Activated T-cell treated with anti-CD3 and anti-CD28 coated beads, Interleukin-2, amount 50 U/mL, for 4 hours (primary cell): ENCODE measurements around the gene KLRD1. TPM values are rescaled to one million over a fixed set of nuclear protein-coding genes. Genes with fewer than 3 reads are reported as not detected.
A peak's percentile ranks its signal among the peaks of the same experiment; 100 is the strongest.

Experiments
- ATAC-seq, 2 donors: fragments of 200-7000 bp; cut with Tn5 transposase; one replicate each; pipeline ENCODE4 v1.10.0; 2021
- DNase-seq: peaks from one replicate; pipeline ENCODE4 v3.0.0-alpha.2; 2020
- H3K27me3 Mint-ChIP-seq: one replicate; pipeline ENCODE4 v1.8.0; 2021; ENCODE audit warnings: low read depth, mixed read lengths
- H3K36me3 Mint-ChIP-seq: one replicate; pipeline ENCODE4 v1.8.0; 2022; ENCODE audit warnings: mixed read lengths; ENCODE audit not compliant: insufficient read depth
- H3K4me1 Mint-ChIP-seq: one replicate; pipeline ENCODE4 v1.8.0; 2021; ENCODE audit warnings: low read depth, mixed read lengths
- H3K4me3 Mint-ChIP-seq: one replicate; pipeline ENCODE4 v1.8.0; 2021; ENCODE audit warnings: mild to moderate bottlenecking, moderate library complexity, mixed read lengths
- H3K9me3 Mint-ChIP-seq: one replicate; pipeline ENCODE4 v1.8.0; 2021; ENCODE audit warnings: mixed read lengths
- total RNA-seq, 3 donors: library from RNA; stranded (reverse); gene quantifications; one replicate each; pipeline ENCODE4 v1.2.1, GENCODE V29; 2021

Gene KLRD1
- total RNA-seq = 10 to 100 TPM in 1 of 3 donors, 1 to 10 TPM in 2; 6.9 to 17.7 (median 7.2) TPM

GRCh38 chr12:10307630-10308029 lies at the start of gene KLRD1:
Gene KLRD1, plus strand, starts transcription at chr12:10307870. Its CDS starts 208 bp downstream, at chr12:10308078.
- no peaks in the 10 kb centered on the region for H3K36me3 Mint-ChIP-seq
- DNase-seq = no peak
- peaks cover 31% of the 10 kb centered on the region for H3K4me1 Mint-ChIP-seq
- H3K4me3 Mint-ChIP-seq = peak within 1 kb of the TSS; percentile 81
- no peaks in the 10 kb centered on the region for H3K9me3 Mint-ChIP-seq
- ATAC-seq = no peak
- peaks cover 2% of the 10 kb centered on the region for H3K27me3 Mint-ChIP-seq

- Mint-ChIP-seq H3K36me3 (no peaks in the 10 kb centered on the region), H3K9me3 (peaks cover 4% of the 10 kb centered on the region), H3K27me3 (peaks cover 6% of the 10 kb centered on the region), H3K4me1 (no peaks in the 10 kb centered on the region), H3K4me3 (no peak overlapping the region)
- ATAC-seq = no peak
- no peak for DNase-seq
Measured at GRCh38 chr12:10260927-10261326, 46.7 kb upstream of the KLRD1 start.

DNA sequence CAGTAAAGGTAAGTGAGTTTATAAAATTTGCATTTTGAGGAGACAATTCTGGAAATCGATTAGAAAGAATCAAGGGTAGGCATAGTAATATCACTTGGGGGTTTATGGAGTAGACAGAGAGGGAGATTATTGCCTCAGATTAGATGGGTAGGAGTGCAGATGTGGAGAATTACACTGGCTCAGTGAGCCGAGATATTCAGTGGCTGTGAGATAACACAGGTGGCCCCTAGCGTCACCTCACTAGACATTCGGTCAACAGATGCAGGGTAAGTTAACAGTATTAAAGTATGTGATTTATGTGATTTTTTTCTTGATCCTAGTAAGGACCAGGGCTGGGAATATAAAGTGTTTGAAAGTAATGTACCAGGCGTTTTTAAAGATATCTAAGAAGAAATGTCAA lies 39.6 kb upstream of the KLRD1 start:
- Mint-ChIP-seq H3K4me1 (no peaks in the 10 kb centered on the region), H3K36me3 (no peaks in the 10 kb centered on the region), H3K4me3 (no peak overlapping the region), H3K27me3 (peaks cover 2% of the 10 kb centered on the region), H3K9me3 (no peaks in the 10 kb centered on the region)
- DNase-seq = no peak
- no peak for ATAC-seq

DNA sequence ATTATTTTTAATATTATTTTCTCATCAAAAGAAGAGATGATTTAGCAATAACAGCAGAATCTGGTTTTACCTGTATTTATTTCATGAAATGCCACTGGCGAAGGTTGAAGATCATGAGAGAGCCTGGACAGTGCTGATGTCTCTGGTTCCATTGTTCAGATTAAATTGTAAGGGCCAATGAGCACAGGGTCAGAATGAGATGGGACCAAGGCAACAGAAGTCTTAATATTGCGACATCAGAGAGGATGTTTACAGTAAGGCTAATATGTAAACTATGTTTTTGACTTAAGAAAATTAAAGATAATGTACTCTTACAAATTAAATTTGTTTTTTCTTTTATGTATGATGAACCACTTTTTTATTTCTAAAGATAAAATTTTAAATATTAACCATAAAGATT lies 35.2 kb upstream of the KLRD1 start:
- no peaks in the 10 kb centered on the region for H3K36me3 Mint-ChIP-seq
- DNase-seq (no peak), ATAC-seq (no peak)
- no peak overlapping the region for H3K4me3 Mint-ChIP-seq
- H3K27me3 Mint-ChIP-seq = peaks cover 2% of the 10 kb centered on the region
- peaks cover 1% of the 10 kb centered on the region for H3K4me1 Mint-ChIP-seq
- peaks cover 4% of the 10 kb centered on the region for H3K9me3 Mint-ChIP-seq

DNA sequence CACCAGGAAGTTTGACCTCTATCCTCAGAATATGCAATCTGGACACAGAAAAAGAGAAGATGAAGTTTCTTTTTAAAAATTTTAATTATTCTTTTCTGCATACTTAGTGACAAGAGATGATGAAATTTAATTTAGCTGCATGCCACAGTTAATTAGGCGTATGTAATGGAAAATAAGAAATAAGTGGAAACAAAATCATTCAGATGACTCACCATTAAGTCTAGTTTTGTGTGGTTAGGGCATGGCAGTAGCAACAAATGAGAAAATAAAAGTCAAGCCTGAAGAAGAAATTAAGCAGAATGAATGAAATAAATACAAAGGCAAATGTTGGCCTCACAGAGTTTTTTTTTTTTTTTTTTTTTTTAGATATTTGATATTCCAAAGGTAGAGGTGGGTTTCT lies 30.9 kb upstream of the KLRD1 start:
- H3K36me3 Mint-ChIP-seq = no peaks in the 10 kb centered on the region
- peaks cover 8% of the 10 kb centered on the region for H3K4me1 Mint-ChIP-seq
- DNase-seq (no peak), ATAC-seq (peak in 1 of 2 donors; percentile 27)
- H3K4me3 Mint-ChIP-seq = no peak overlapping the region
- peaks cover 4% of the 10 kb centered on the region for H3K9me3 Mint-ChIP-seq
- peaks cover 16% of the 10 kb centered on the region for H3K27me3 Mint-ChIP-seq

DNA sequence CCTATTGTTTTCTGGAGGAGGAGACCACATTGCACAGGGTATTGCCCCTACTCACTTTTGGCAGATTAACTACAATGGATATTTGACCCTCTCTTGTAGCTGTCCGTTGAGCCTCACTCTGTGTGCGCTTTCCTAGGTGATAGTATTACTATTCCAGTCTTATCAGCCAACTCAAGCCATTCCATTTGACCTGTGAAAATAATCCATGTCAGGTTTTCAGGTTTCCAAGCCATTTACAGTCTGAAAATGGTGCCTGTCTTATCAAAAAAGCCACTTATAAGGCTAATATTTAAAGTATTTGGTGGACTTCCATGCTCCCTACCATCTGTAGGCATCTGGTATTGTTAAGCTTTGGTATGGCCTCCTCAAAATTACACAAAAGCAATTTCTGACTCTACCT lies 29.6 kb upstream of the KLRD1 start:
- peaks cover 4% of the 10 kb centered on the region for H3K9me3 Mint-ChIP-seq
- H3K27me3 Mint-ChIP-seq = peaks cover 16% of the 10 kb centered on the region
- H3K4me1 Mint-ChIP-seq = peaks cover 8% of the 10 kb centered on the region
- H3K4me3 Mint-ChIP-seq = no peak overlapping the region
- DNase-seq (no peak), ATAC-seq (no peak)
- H3K36me3 Mint-ChIP-seq = no peaks in the 10 kb centered on the region

DNA sequence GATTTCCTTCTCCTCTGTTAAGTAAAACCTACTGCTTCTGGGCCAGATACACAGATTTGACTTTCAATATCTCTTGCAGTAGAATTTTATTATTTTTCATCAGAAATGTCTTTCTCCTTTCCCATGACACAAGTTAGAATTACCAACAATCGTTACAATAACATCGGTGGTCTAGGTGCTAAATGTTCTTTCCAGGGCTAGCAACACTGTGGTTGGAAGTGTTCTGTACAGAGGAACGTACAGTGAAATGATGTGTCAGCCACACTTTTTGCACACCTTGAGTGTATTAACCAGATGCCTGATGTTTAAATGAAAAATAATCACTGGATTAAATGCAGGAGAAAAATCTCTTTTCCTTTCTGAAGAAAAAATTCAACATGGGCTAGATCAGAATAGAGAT lies 27.7 kb upstream of the KLRD1 start:
- Mint-ChIP-seq H3K4me1 (peaks cover 8% of the 10 kb centered on the region), H3K9me3 (peaks cover 3% of the 10 kb centered on the region), H3K4me3 (no peak overlapping the region), H3K27me3 (peaks cover 16% of the 10 kb centered on the region), H3K36me3 (no peaks in the 10 kb centered on the region)
- ATAC-seq (no peak), DNase-seq (no peak)

DNA sequence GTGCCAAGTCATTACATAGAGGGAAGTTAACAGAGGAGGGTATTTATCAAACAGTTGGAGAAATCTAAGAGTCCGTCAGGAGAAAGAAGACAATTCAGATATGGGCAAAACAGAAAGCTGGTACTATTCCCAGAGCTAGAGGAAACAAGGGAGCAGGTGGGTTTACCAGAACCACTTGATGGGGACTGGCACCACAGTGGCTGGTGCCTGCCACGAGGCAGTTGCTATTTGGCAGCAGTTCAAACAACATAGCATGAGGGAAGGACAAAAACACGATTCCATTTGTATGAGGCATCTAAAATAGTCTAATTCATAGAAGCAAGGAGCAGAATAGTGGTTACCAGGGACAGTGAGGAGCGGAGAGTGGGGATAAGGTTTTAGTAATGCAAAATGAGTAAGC lies 24.6 kb upstream of the KLRD1 start:
- H3K36me3 Mint-ChIP-seq = no peaks in the 10 kb centered on the region
- no peaks in the 10 kb centered on the region for H3K9me3 Mint-ChIP-seq
- H3K27me3 Mint-ChIP-seq = peaks cover 19% of the 10 kb centered on the region
- ATAC-seq = no peak
- no peak overlapping the region for H3K4me3 Mint-ChIP-seq
- H3K4me1 Mint-ChIP-seq = peaks cover 15% of the 10 kb centered on the region
- no peak for DNase-seq

DNA sequence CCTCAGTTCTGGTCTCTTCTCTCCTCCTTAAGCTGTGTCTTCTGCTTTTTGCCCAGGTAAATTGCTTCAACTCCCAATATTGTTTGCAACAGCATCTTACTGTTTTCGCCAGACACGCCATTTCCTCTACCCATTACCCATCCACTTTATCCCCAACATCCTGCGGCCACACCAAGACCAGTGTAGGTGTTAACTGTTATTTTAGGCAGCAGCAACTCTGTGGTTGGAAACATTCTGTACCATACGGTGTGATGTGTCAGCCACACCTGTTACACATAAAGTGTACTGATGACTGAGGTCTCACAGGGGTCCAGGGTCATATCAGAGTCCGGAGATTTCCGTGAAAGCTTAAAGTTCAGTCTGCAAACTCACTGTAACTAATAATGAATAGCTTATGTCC lies 21.8 kb upstream of the KLRD1 start:
- no peak for DNase-seq
- no peak overlapping the region for H3K4me3 Mint-ChIP-seq

DNA sequence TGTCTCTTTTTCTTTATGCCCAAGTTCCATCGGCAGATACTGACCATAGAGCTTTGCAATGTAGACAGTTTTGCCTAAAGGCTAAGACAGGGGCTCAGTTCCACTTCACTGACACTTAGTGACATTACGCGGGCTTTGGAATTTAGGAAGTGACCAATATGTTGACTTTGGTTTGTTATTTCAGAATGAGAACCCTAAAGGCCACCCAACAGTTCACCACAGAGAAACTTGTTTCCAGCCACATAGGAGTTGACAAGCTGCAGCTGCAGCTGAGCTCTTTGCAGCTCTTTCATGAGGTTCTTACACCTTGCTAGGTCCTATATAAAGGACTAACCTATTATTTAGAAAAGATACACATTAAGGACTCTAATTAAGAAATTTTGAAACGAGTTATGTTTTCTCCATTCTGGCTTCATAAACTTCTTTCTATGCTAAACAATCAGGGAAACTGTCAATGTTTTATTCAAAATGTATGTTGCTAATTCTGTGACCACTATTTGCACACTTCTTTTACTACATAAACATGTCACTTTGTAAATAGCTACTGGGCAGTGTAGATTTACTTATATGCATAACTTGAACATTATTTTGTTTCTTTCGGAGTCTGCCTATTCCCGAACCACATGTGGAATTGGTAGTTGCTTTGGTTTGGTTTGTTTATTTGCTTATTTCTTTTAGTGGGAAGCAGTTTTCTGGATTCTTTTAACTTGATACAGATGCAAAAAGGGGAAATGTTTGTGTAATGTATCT lies 18.5 kb upstream of the KLRD1 start:
- no peak for DNase-seq
- ATAC-seq = peak in 1 of 2 donors; percentile 20
- Mint-ChIP-seq H3K27me3 (peaks cover 3% of the 10 kb centered on the region), H3K4me1 (peaks cover 28% of the 10 kb centered on the region), H3K4me3 (peak overlapping the region; percentile 39), H3K9me3 (no peaks in the 10 kb centered on the region), H3K36me3 (no peaks in the 10 kb centered on the region)

More for the DNA sequence above, 21.8 kb upstream of the KLRD1 start:
- no peaks in the 10 kb centered on the region for H3K36me3 Mint-ChIP-seq
- peaks cover 6% of the 10 kb centered on the region for H3K27me3 Mint-ChIP-seq
- H3K4me1 Mint-ChIP-seq = peaks cover 13% of the 10 kb centered on the region
- H3K9me3 Mint-ChIP-seq = no peaks in the 10 kb centered on the region
- ATAC-seq = peak; percentile 80 to 87

DNA sequence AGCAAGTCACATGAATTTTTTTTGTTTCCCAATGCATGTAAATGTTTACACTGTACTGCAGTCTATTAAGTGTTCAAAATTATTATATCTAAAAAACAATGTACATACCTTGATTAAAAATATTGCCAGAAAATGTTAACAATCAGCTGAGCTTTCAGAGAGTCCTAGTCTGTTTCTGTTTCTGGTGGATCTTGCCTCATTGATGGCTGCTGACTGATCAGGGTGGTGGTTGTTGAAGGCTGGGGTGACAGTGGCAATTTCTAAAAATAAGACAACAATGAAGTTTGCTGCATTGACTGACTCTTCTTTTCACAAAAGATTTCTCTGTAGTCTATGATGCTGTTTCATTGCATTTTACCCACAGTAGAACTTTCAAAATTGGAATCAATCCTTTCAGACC lies 16.6 kb upstream of the KLRD1 start:
- no peak for DNase-seq
- ATAC-seq = peak in 1 of 2 donors; percentile 21
- no peaks in the 10 kb centered on the region for H3K9me3 Mint-ChIP-seq
- no peak overlapping the region for H3K4me3 Mint-ChIP-seq
- H3K27me3 Mint-ChIP-seq = no peaks in the 10 kb centered on the region
- H3K4me1 Mint-ChIP-seq = peaks cover 25% of the 10 kb centered on the region
- H3K36me3 Mint-ChIP-seq = no peaks in the 10 kb centered on the region

DNA sequence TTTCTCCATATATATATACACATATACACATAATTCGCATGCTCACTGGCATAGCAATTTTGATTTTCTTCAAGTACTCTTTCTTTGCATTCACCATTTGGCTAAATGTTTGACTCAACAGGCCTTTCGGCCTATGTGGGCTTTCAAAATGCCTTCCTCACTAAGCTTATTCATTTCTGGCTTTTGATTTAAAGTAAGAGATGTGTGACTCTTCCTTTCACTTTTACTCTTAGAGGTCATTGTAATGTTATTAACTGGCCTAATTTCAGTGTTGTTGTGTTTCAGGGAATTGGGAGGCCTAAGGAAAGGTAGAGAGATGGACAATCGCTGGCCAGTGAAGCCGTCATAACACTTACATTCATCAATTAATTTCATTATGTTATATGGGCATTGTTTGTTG lies 14.5 kb upstream of the KLRD1 start:
- no peak for DNase-seq
- H3K4me3 Mint-ChIP-seq = no peak overlapping the region
- H3K4me1 Mint-ChIP-seq = peaks cover 24% of the 10 kb centered on the region
- H3K36me3 Mint-ChIP-seq = no peaks in the 10 kb centered on the region
- ATAC-seq = peak; percentile 77 to 79
- H3K9me3 Mint-ChIP-seq = no peaks in the 10 kb centered on the region
- H3K27me3 Mint-ChIP-seq = no peaks in the 10 kb centered on the region

DNA sequence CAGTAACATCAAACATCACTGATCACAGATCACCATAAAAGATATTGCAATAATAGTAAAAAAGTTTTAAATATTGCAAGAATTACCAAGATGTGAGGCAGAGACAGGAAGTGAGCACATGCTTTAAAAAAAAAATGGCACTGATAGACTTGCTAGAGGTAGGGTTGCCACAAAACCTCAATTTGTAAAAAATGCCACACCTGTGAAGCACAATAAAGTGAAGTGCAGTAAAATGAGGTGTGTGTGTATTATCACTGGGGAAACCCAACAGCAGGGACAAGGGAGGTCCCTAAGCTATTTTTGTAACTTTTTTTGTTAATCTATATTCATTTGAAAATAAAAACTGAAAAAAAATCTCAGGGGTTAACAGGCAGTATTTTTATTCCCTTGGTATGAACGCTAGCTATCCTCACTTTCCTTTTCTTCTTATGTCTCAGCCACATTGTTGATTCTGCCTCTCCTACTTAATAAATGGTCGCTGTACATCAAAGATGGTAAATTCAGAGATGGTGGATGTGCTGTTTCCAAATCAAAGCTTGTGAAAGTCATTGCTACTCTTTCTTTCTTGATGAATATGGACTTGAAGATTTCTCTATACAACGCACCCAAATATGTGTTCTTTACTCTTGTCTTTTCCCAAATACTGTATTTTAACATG lies 14.0 kb upstream of the KLRD1 start:
- DNase-seq = no peak
- no peaks in the 10 kb centered on the region for H3K9me3 Mint-ChIP-seq
- no peaks in the 10 kb centered on the region for H3K36me3 Mint-ChIP-seq
- H3K27me3 Mint-ChIP-seq = no peaks in the 10 kb centered on the region
- ATAC-seq = peak; percentile 59 to 72
- peaks cover 24% of the 10 kb centered on the region for H3K4me1 Mint-ChIP-seq
- H3K4me3 Mint-ChIP-seq = no peak overlapping the region

GRCh38 chr12:10301103-10301502 lies 6.6 kb upstream of the KLRD1 start:
- peak; percentile 46 to 49 for ATAC-seq
- Mint-ChIP-seq H3K27me3 (no peaks in the 10 kb centered on the region), H3K4me3 (no peak overlapping the region), H3K9me3 (no peaks in the 10 kb centered on the region), H3K36me3 (no peaks in the 10 kb centered on the region), H3K4me1 (peaks cover 47% of the 10 kb centered on the region)
- no peak for DNase-seq

- Mint-ChIP-seq H3K36me3 (no peaks in the 10 kb centered on the region), H3K4me1 (peaks cover 46% of the 10 kb centered on the region), H3K27me3 (no peaks in the 10 kb centered on the region), H3K4me3 (no peak overlapping the region), H3K9me3 (no peaks in the 10 kb centered on the region)
- DNase-seq = no peak
- peak; percentile 78 to 80 for ATAC-seq
Measured at GRCh38 chr12:10304161-10304574, 3.5 kb upstream of the KLRD1 start.
